Prostate gland (tissue), 2 donors: ENCODE results near the gene LILRB4. TPM values are rescaled to one million over a fixed set of nuclear protein-coding genes. Genes with fewer than 3 reads are reported as not detected.

ENCODE experiments used
- DNase-seq: peaks from one replicate; pipeline ENCODE4 v3.0.0-alpha.2; 2019; ENCODE audit warnings: low spot score
- H3K27ac ChIP-seq, 2 donors: fragments of 200-600 bp; sonication (generic); 2 replicates each; pipeline ENCODE4 v1.5.1; 2017 to 2019
- H3K27me3 ChIP-seq: fragments of 200-600 bp; sonication (generic); replicated peaks from 2 replicates; pipeline ENCODE4 v1.5.1; 2019; ENCODE audit not compliant: insufficient read depth
- H3K36me3 ChIP-seq, 2 donors: fragments of 200-600 bp; sonication (generic); 1 replicate in 1 of 2; 2 replicates in 1 of 2; pipeline versions ENCODE4 v1.5.1 to v1.8.1; 2017 to 2019
- H3K4me1 ChIP-seq: fragments of 200-600 bp; sonication (generic); replicated peaks from 2 replicates; pipeline ENCODE4 v1.5.1; 2019
- H3K4me3 ChIP-seq, 2 donors: fragments of 200-600 bp; sonication (generic); 2 replicates each; pipeline ENCODE4 v1.5.1; 2017 to 2019
- H3K9me3 ChIP-seq: fragments of 200-600 bp; sonication (generic); 2 replicates; pipeline ENCODE4 v1.5.1; 2017
- POLR2A ChIP-seq: fragments of 450-650 bp; IDR thresholded peaks from one replicate; pipeline ENCODE4 v1.6.1; 2016; ENCODE audit warnings: antibody characterized with exemption, mild to moderate bottlenecking
- POLR2AphosphoS5 ChIP-seq: sonication (generic); formaldehyde crosslinking; IDR thresholded peaks from one replicate; pipeline ENCODE4 v1.6.1; 2017; ENCODE audit warnings: antibody characterized with exemption
- WGBS: methylation state at CpG from one replicate; pipeline ENCODE4 v1.1.5; 2018; 5-methylcytosine and 5-hydroxymethylcytosine counted together
- intact Hi-C: fragments of 100-400 bp; cut with DNase I; formaldehyde crosslinking; loops from one replicate; pipeline ENCODE4 v1.14.2; 2022
- total RNA-seq, 2 donors: library from RNA; depleted of rRNA; stranded (reverse); fragments of >200 nt; gene quantifications; one replicate each; pipeline ENCODE4 v1.1.0, GENCODE V29; 2016
- TF ChIP-seq, protein P1 (sequence below), 4 experiments: fragments of 200-600 bp in 2 of 4; fragments of 450-650 bp in 2 of 4; sonication (generic) in 2 of 4; IDR thresholded peaks; 1 replicate in 3 of 4; 2 replicates in 1 of 4; pipeline ENCODE4 v1.5.1; 2016 to 2019; ENCODE audit warnings: antibody characterized with exemption in 4 of 4, mild to moderate bottlenecking in 2 of 4, moderate library complexity in 2 of 4

LILRB4 gene
- total RNA-seq, 2 donors from 2014 or later, result 1.6 to 5.7 TPM

- H3K9me3 ChIP-seq, result no peaks in the 10 kb centered on the region
- H3K4me1 ChIP-seq, result no peaks in the 10 kb centered on the region
- H3K4me3 ChIP-seq, result no peak overlapping the region
- H3K27me3 ChIP-seq, result no peaks in the 10 kb centered on the region
- DNase-seq, result no peak
- no peak overlapping the region for H3K27ac ChIP-seq
- TF ChIP-seq POLR2AphosphoS5 (no peak), POLR2A (no peak)
- WGBS, result 63% methylated on average over 4 of the region's 4 CpGs
- H3K36me3 ChIP-seq, result no peaks in the 10 kb centered on the region
- intact Hi-C loops, result no loop called here
Observed at GRCh38 chr19:54648129-54648528, 14.7 kb upstream of the LILRB4 start.

DNA sequence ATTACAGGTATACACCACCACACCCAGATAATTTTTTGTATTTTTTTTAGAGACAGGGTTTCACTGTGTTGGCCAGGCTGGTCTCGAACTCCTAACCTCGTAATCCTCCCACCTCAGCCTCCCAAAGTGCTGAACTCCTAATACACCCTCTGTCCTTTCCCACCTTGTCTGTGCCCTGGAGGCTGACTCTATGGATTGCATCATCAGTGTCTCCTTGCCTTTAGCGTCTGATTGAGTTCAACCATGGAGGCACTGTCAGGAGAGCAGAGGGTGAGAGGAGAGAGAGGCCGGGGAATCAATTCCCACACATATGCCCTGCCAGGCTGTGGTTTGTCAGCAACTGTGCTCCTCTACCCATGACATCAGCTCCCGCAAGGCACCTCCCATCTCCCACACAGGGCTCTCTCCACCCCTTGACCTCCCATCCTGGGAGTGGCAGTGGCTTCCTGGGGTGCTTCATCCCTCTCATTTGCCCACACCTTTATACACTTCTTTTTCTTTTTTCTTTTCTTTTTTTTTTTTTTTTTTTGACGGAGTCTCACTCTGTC lies 12.6 kb upstream of the LILRB4 start:
- TF ChIP-seq, protein P1, sequence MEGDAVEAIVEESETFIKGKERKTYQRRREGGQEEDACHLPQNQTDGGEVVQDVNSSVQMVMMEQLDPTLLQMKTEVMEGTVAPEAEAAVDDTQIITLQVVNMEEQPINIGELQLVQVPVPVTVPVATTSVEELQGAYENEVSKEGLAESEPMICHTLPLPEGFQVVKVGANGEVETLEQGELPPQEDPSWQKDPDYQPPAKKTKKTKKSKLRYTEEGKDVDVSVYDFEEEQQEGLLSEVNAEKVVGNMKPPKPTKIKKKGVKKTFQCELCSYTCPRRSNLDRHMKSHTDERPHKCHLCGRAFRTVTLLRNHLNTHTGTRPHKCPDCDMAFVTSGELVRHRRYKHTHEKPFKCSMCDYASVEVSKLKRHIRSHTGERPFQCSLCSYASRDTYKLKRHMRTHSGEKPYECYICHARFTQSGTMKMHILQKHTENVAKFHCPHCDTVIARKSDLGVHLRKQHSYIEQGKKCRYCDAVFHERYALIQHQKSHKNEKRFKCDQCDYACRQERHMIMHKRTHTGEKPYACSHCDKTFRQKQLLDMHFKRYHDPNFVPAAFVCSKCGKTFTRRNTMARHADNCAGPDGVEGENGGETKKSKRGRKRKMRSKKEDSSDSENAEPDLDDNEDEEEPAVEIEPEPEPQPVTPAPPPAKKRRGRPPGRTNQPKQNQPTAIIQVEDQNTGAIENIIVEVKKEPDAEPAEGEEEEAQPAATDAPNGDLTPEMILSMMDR (IDR thresholded peaks at IDR 0.05), result no peak
- TF ChIP-seq POLR2A (no peak), POLR2AphosphoS5 (no peak)
- no peak overlapping the region for H3K4me3 ChIP-seq
- H3K27me3 ChIP-seq, result no peaks in the 10 kb centered on the region
- intact Hi-C loops, result no loop called here
- H3K4me1 ChIP-seq, result no peaks in the 10 kb centered on the region
- H3K9me3 ChIP-seq, result no peaks in the 10 kb centered on the region
- no peak for DNase-seq
- no peak overlapping the region for H3K27ac ChIP-seq
- 86% methylated on average over 6 of the region's 6 CpGs for WGBS
- no peaks in the 10 kb centered on the region for H3K36me3 ChIP-seq

DNA sequence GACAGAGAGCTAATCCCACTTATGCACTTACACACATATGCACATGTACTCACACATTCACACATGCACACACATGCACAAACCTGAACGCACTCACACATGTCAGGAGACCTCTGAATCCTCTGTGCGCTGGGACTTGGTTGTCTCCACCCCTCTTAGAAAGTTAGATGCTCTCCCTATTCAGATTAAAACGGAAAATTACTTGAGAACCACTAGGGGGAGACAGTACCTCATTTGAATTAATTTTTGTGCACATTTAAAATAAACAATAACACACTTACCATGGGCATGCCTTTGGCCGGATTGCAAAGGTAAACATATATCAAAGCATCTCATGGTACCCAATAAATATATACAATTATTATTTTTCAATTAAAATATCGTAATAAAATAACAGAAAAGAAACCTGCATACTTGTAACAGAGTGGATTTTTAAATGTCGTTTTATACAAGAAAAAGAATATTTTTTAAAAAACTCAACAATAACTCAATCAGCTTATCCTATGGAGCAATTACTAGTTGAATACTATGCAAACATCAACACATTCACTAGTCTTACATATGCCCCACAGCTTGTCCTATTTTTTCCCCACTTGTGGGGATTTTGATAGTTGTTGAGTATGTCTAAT lies 9.5 kb upstream of the LILRB4 start:
- H3K4me3 ChIP-seq, result no peak overlapping the region
- H3K36me3 ChIP-seq, result no peaks in the 10 kb centered on the region
- no peaks in the 10 kb centered on the region for H3K4me1 ChIP-seq
- TF ChIP-seq, protein P1 (IDR thresholded peaks at IDR 0.05), result peak in 3 of 4 experiments; percentile 46 to 55 (median 53)
- no peak for TF ChIP-seq POLR2A
- no peak for TF ChIP-seq POLR2AphosphoS5
- H3K27ac ChIP-seq, result no peak overlapping the region
- no peaks in the 10 kb centered on the region for H3K9me3 ChIP-seq
- H3K27me3 ChIP-seq, result no peaks in the 10 kb centered on the region
- no peak for DNase-seq
- 30% methylated on average over 6 of the region's 6 CpGs for WGBS
- intact Hi-C loops, result no loop called here

- intact Hi-C loops, result no loop called here
- Histone ChIP-seq H3K36me3 (no peaks in the 10 kb centered on the region), H3K27me3 (no peaks in the 10 kb centered on the region), H3K27ac (no peak overlapping the region), H3K4me1 (no peaks in the 10 kb centered on the region), H3K9me3 (no peaks in the 10 kb centered on the region), H3K4me3 (no peak overlapping the region)
- TF ChIP-seq POLR2AphosphoS5, result no peak
- TF ChIP-seq, protein P1 (IDR thresholded peaks at IDR 0.05), result no peak
- TF ChIP-seq POLR2A, result no peak
- 62% methylated on average over 14 of the region's 14 CpGs for whole genome bisulfite sequencing
- DNase-seq, result no peak
Observed at GRCh38 chr19:54654447-54655321, 8.1 kb upstream of the LILRB4 start.

- Histone ChIP-seq H3K4me3 (no peak overlapping the region), H3K27ac (no peak overlapping the region), H3K36me3 (no peaks in the 10 kb centered on the region), H3K4me1 (no peaks in the 10 kb centered on the region), H3K9me3 (no peaks in the 10 kb centered on the region), H3K27me3 (no peaks in the 10 kb centered on the region)
- no peak for DNase-seq
- intact Hi-C loops, result no loop called here
- WGBS, result 83% methylated on average over 6 of the region's 6 CpGs
- TF ChIP-seq POLR2AphosphoS5 (no peak), POLR2A (no peak)
- TF ChIP-seq, protein P1 (IDR thresholded peaks at IDR 0.05), result no peak
Observed at GRCh38 chr19:54659300-54659699, 3.5 kb upstream of the LILRB4 start.
